Amniotic stem cell (primary cell): ENCODE data around the gene HACL1.

Experiments used
- DNase-seq: peaks from one replicate; lab custom pipeline; 2025; lab: John Stamatoyannopoulos, UW

Gene HACL1

DNA sequence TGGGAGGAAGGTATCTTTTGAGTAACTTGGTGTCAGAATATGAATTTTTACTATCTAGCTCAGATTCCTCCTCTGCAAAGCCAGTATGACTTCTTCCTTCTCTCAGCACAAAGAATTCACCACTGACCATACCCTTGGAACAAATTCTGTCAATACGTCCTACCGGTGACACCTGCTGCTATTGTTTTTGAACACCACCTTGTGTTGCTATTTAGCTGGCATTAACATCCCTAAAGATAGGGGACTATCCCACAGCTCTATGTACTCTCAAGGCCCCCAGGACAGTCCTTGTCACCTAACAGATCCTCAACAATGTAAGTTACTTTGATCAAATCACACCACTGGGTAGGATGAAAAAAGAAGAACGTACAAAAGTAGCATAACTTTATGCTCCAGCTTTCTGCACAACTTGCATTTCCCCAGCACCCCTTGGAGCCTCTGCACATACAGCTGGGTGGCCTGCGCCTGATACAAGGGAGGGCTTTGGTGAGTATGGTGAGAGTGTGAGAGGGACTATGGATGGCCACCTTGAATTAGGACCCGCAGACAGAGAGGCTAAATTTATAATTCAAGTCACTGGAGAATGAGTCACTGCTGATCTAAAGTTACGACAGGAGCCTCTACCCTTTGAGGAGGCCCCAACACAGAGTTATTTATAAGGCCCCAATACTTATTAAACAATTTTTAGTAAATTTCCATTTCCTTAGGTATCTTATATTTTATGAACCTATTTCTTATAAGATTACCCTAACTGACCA lies 77.5 kb downstream of the HACL1 start:
- no peak for DNase-seq

DNA sequence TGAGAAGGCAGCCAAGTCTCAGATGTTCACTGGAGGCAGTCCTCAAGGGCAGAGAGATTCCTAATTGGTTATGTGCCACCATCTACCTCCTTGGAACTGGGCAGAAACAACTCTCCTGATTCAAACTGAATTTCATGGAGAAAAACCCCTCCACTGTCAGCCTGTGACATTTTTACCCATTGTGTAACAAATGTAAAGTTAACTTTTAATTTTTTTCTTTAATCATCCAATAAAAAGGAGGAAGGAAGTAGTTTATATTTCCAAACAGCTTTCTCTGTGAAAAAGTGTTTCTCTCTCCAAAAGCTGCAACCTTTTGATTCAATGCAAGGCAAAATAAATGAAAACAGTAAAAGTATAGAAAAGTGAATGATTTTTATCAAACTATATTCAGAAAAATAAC lies 79.4 kb downstream of the HACL1 start:
- DNase-seq, result no peak

DNA sequence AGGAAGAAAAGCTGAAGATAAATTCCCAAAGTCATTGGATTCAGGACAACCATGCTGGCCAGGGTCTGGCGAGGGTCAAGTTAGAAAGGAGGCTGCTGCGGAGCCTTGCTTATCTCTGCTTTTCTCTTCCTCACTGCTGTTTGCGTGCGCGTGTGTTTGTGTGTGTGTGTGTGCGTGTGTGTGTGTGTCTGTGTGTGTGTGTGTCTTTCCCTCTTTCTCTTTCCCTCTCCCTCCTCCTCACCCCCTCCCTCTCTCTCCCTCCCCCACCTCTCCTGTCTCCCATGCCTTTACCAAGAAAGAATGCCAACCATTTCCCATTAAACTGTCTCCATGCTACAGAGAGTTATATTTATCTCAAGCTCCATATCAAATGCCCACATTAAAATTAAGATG lies 79.8 kb downstream of the HACL1 start, which contains the start of gene COLQ:
COLQ (minus strand) TSS at position 134 of the 393 bp plus-strand sequence; CDS start at position 53, 81 bp downstream.
- DNase-seq, result no peak

DNA sequence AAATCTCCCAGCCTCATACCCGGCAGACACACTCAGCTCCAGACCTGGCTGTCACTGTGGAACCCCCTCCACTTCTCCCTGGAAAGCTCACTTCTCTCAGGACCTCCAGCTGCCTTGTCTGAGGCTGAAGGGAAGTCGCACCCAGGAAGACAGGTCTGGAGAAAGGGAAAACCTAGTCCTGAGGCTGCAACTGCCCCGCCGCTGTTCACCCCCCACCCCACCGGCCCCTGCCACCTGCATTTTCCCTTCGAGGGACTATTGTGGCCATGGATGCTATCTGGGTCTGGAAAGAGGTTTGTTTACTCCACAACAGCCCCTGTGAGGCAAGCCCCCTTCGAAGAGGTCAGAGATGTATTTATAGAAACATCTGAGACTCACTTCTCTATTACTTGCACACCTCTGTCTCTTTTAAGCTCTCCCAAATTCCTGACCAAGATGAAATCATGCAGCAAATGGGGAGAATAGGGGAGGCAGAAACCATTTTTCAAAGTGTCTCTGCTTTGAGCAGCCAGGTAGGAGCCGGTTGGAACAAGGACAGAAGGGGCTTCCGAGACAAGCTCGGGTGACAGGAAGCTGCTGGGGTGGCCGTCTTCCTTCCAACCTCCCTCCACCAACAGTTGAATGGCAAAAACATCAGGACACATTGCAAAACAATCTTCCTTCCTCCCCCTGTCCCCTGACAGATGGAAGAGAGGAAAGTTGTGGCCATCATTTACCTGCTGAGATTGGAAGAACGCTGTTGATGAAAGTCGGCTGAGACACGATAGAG lies 80.4 kb downstream of the HACL1 start:
- no peak for DNase-seq

DNA sequence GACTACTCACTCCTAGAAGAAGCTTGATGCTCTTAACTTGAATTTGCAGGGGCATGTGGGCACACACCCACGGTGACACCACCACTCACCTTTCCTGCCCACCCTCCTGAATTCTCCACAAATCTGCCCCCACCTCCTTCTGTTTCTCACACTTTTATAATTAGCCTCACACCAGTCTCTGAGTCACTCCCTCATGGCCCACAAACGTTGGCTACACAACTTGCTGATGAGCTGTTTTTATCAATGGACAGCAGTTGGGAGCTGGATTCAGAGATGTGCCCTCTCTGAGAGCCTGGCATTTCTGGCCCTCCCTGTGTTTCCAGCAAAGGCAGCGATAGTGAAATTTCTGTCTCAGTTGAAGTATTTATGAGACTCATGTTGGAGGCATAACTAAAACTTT lies 81.2 kb downstream of the HACL1 start:
- DNase-seq, result no peak

DNA sequence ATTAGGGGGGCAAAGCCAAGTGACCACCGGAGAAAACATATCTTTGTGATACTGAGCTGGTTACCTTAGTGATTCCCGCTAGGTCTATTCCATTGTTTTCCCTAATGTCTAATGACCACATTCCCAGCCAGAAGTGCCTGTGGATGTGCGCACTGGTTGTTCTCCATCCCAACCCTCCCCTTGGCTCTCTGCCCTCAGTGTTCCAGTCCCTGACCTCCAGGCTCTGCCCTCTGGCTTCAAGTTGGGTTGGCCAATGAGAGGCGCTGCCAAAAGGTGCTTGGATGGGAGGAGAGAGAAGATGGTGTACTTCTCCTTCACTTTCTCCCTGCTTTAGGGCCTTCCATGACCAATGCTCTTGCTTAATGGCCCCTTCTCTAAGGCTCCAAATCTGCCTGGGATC lies 82.3 kb downstream of the HACL1 start:
- DNase-seq, result no peak

DNA sequence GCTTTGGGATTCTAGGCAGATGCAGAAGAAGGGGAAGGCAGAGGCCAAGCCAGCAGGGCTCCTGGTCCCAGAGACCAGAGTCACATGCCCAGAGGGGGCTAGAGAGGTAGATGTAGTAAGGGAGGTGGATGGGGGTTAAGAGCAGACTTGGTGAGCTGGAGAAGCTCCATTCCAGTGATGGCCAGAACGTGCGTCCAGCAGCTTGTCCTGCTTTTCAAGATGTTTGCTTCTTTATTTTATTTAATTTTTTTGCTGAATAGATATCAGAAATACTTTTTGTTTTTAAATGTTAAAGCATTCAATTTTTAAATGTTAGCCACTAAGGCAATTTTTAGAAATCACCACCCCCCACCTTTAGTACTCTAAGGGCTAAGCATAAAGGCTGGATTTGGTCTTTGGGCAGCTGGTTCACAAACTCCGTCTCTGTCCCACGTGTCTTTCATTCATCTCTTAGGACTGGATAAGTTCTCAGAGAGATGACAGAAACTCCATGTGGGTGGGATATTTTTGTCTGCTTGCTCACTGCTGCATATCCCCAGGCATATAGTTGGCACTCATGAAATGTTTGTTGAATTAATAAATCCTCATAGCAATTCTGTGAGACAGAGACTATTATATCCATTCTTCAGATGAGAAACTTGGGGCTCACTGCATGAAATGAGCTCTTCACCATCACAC lies 86.6 kb downstream of the HACL1 start:
- no peak for DNase-seq

DNA sequence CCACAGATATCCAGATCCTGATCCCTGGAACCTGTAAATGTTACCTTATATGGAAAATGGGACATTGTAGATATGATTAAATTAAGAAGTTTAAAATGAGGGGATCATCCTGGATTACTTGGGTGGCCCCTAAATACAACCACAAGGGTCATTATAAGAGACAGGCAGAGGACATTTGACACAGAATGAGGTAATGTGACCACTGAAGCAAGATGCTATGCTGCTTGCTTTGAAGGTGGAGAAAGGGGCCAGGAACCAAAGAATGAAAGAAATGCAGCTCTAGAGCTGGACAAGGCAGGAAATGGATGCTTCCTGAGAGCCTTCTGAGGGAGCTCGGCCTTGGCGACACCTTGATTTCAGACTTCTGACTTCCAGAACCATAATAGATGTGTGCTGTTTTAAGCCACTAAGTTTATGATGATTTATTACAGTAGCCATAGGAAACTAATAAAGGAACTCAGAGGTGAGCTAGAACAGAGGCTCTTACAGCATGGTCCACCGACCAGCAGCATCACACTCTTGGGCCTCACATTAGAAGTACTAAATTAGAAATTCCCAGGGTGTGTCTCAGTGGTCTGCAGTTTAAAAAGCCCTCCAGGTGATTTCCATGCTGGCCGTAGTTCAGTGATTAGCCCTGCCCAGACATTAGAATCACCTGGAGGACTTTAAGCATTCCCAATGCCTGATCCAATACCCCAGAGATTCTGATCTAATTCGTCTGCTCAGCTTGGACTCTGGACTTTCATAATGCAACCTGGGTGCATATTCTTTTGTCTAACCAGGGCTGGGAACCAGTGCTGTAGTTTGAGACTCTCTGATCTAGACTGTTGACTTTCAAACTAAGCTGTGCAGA lies 87.3 kb downstream of the HACL1 start:
- no peak for DNase-seq

DNA sequence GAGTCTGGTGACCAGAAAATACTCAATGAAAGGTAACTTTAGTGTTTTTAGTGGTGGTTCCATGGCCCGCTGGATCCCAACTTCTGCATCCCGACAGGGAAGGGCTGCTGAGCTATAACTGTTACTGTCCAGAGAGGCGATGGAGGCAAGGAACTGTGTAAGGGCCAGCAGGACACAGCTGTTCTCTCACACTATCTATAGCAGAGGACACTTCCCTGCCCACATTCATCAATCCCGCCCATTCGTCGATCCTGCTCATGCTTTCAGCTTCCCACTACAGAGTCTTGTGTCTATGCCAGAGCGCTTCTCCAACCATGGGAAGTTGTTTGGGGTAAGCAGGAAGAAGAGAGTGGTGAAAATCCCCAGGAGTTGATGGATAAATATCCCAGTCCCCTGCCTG lies 88.3 kb downstream of the HACL1 start:
- no peak for DNase-seq

DNA sequence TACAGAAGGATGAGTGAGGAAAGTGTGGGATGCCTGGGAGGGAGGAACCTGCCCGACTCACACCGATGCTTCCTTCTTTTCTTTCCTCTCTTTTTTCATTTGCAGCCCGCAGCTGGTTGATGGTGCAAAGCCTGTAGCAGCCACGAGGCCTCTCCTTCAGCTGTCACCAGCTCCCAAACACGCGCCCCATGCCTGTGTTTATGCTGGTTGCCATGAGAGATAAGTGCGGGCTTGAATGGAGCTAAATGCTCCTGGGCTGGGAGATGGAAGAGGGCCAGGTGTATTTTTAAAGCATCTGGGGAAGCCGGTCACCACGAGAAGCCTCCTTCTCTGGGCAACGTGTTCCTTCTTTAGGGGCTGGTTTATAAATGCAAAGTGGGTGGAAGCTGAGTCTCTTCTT lies 89.2 kb downstream of the HACL1 start:
- DNase-seq, result no peak

DNA sequence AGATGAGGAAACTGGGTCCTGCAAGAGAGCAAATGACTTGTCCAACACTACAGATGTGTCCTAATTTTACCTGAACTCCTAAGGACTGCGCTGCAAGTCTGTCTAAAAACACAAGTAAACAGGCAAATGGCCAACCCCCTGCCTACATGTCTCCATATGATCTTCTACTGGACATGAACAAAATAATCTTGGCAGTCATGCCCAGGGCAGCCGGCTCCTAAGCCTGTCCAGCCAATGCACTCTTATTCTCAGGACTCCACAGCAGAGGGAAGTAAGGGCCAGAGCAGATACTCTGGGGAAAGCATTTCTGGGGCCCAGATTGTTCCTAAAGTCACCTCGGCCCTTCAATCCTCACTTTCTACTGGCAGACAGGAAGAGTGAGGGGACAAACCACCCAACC lies 90.2 kb downstream of the HACL1 start:
- no peak for DNase-seq
